Measurements from ENCODE around the gene RFPL2. TPM values are rescaled to one million over a fixed set of nuclear protein-coding genes. Genes with fewer than 3 reads are reported as not detected.
A peak's percentile ranks its signal among the peaks of the same experiment; 100 is the strongest.

The RFPL2 gene
- polyA plus RNA-seq (ENCODE audit: insufficient read length in 4 of 4), result under 1 TPM; 0.23 to 0.56 (median 0.36) TPM

GRCh38 chr22:32204856-32205722, at the start of gene RFPL2:
Gene RFPL2 (minus strand): TSS chr22:32205073. CDS start chr22:32202451, 2,622 bp downstream.
- DNase-seq (ENCODE audit: low read depth in 4 of 4, low spot score in 2 of 4), result peak in 1 of 4 donors; percentile 9

- no peak for DNase-seq (ENCODE audit: low read depth in 4 of 4, low spot score in 2 of 4)
These were observed 44.4 kb upstream of the RFPL2 start for GRCh38 chr22:32249231-32249630.

GRCh38 chr22:32248276-32248675, 43.4 kb upstream of the RFPL2 start:
- no peak for DNase-seq (ENCODE audit: low read depth in 4 of 4, low spot score in 2 of 4)

GRCh38 chr22:32246166-32246565, 41.3 kb upstream of the RFPL2 start:
- DNase-seq (ENCODE audit: low read depth in 4 of 4, low spot score in 2 of 4), result no peak

DNA sequence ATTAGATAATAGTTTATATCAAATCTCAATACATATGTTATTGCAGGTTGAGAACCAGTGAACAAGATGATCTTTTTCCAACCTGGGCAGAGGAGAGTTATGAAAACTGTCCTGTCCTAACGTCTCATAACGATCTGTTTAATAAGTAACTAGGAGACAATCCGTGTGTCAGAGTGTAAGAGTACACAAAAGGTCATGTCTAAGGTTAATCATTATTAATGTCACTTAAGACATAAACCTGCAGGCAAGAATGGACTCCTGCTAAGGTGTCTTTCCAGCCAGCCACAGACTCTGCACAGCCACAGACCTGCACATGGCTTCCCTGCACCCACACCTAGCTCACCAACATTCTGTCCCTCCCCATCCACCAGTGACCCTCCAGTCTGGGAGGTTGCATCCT, 40.2 kb upstream of the RFPL2 start:
- DNase-seq (ENCODE audit: low read depth in 4 of 4, low spot score in 2 of 4), result no peak

- no peak for DNase-seq (ENCODE audit: low read depth in 4 of 4, low spot score in 2 of 4)
These were observed 39.7 kb upstream of the RFPL2 start for GRCh38 chr22:32244547-32244946.

DNA sequence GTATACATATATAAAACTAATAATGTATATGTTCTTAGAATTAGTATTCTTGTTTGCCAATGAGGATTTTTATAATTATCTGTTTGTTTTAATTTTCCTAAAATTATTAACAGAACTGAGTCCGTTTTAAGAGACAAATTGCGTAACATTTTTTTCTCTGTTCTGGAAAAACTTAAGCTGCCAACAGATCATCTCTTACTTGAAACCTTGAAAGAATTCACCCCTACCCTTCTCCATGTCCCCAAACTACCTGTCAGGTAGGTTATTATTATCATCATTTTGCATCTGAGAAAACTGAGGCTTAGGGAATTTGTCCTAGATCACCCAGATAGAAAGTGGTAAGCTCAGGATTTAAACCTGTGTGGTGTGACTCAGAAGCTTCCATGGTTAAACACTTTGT, 35.6 kb upstream of the RFPL2 start:
- DNase-seq (ENCODE audit: low read depth in 4 of 4, low spot score in 2 of 4), result no peak

DNA sequence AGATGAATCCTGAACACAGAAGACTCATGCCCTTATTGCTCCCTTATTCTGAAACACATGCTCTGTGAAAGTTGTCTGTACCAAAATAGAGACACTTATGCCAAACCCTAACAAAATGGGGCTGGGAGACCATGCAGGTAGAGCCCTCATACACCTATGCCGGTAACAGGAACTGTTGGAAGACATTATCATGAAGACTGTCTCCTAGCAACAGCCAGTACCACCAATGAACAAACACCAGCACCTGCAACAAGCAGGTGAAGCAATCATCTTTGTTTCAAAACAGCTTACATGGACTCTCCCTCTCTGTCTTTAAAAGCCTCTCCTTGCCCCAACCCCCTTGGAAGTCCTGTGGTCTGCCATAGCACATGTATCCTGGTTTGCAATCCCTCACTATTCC, 33.0 kb upstream of the RFPL2 start:
- no peak for DNase-seq (ENCODE audit: low read depth in 4 of 4, low spot score in 2 of 4)

DNA sequence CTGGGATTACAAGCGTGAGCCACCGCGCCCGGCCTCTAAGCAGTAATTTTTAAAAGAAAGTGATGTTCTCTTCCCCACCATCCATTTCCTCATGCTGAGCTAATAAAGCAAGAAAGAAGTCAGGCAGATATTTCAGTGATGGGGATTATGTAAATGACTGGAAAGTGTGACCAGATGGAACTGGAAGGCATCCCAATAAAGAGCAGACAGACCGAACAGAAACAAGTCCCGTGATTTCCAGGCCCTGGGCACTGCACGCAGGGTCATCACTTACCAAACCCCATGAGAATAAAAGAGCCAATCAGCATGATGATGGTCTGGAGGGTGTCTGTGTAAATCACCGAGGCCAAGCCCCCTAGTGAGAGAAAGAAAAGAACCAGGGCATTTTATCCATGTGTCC, 32.1 kb upstream of the RFPL2 start:
- DNase-seq (ENCODE audit: low read depth in 4 of 4, low spot score in 2 of 4), result no peak

DNA sequence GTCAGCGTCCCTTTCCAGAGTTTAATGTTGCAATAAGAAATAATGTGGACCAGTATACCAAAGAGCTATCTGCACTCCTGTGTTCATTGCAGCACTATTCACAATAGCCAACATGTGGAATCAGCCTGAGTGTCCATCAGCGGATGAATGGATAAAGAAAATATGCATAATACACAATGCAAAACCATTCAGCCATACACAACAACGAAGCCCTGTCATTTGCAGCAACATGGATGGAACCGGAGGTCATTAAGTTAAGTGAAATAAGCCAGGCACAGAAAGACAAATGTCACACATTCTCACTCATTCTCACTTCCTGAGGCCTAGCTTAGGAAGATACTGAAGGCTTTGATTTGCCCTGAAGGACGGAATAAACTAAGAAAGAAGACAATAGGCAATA, 28.2 kb upstream of the RFPL2 start:
- DNase-seq (ENCODE audit: low read depth in 4 of 4, low spot score in 2 of 4), result no peak

- no peak for DNase-seq (ENCODE audit: low read depth in 4 of 4, low spot score in 2 of 4)
These were observed 27.4 kb upstream of the RFPL2 start for GRCh38 chr22:32232191-32232830.

- DNase-seq (ENCODE audit: low read depth in 4 of 4, low spot score in 2 of 4), result no peak
These were observed 21.6 kb upstream of the RFPL2 start for GRCh38 chr22:32226326-32227104.

GRCh38 chr22:32222991-32223390, 18.1 kb upstream of the RFPL2 start:
- DNase-seq (ENCODE audit: low read depth in 4 of 4, low spot score in 2 of 4), result no peak

DNA sequence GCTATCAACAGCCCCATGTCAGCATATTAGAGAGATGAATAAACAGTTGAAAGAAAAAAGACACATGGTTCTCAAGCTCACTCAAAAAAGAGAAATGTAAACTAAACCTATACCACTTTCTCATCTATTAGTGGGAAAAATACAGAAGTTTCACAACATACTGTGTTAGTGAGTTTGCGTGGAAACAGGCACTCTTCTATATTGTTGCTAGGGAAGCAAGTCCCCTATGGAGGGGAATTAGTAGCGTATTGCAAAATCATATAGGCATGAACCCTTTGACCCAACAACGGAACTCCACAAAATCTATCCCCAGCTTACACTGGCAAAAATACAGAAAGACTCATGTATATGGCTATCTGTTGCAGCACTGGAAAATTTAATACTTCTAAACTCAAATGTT, 14.2 kb upstream of the RFPL2 start:
- DNase-seq (ENCODE audit: low read depth in 4 of 4, low spot score in 2 of 4), result no peak

GRCh38 chr22:32218470-32218869, 13.6 kb upstream of the RFPL2 start:
- no peak for DNase-seq (ENCODE audit: low read depth in 4 of 4, low spot score in 2 of 4)

DNA sequence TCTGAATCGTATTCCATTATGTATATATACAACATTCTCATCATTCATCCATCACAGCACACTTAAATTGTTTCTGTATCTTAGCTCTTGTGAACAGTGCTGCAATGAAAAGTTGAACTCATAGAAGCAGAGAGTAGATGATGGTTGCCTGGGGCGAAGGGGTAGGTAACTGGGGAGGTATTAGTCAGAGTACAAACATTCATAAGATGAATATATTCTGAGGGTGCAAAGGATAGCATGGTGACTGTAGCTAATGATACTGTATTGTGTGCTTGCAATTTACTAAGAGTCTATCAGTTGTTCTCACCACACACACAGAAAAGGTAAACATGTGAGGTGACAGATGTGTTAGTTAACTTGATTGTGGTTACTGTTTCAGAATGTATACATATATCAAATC, 12.6 kb upstream of the RFPL2 start:
- DNase-seq (ENCODE audit: low read depth in 4 of 4, low spot score in 2 of 4), result no peak

GRCh38 chr22:32216911-32217310, 12.0 kb upstream of the RFPL2 start:
- DNase-seq (ENCODE audit: low read depth in 4 of 4, low spot score in 2 of 4), result no peak

- no peak for DNase-seq (ENCODE audit: low read depth in 4 of 4, low spot score in 2 of 4)
These were observed 6.1 kb upstream of the RFPL2 start for GRCh38 chr22:32211011-32211410.

DNA sequence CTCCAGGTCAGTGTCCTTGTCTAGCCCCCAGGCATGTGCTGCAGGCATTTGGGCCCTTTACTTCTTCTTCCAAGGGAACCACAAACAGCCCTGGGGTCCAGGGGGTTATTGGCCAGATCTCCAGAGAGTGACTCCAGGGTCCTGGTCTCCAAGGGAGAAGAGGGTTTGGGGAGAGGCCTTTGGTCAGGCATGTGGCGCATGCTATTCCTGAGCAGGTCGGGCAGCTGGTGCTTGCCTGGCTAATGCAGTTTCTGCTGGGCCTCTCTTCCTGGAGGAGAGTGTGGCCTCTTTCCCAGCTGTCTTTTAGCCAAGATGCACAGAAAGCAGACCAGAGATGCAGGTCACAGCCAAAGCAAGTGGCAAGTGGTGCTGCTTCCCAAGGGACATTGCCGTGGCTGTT, 3.8 kb upstream of the RFPL2 start:
- no peak for DNase-seq (ENCODE audit: low read depth in 4 of 4, low spot score in 2 of 4)

DNA sequence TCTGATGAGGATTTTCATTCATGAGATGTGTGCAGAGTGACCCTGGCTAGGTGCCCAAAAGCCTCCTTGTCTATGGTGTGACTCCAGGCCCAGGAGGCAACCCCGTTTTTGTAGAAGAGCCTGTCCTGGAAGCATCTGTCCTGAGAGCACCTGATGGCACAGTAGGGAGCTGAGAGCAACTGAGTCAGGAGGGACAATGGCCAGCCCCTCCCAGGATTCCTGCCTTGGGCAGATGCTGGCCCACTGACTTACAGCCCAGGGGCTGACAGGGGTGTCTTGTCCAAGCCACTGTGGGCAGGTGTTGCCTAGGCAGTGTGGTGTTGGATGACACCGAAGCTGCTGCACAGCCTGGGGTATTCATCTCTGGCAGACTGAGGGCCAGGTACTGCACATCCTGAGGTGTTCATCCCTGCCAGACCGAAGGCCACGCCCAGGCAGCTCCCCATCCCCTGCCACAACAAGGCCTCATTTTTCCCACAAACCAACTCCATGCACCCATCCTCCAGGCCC, 3.2 kb upstream of the RFPL2 start:
- DNase-seq (ENCODE audit: low read depth in 4 of 4, low spot score in 2 of 4), result no peak
